Measurements from ENCODE around the gene MCAT. TPM values are rescaled to one million over a fixed set of nuclear protein-coding genes. Genes with fewer than 3 reads are reported as not detected.

The MCAT gene
- total RNA-seq, 1 experiment from 2014 or later = 23.9 TPM

Other genes starting within 250 kb of the MCAT start
- 224 and 230 TPM in 2 replicates for gene PACSIN2, start 128.2 kb downstream of the MCAT start, total RNA-seq (2022)
- gene TTLL1, start 54.0 kb downstream of the MCAT start, total RNA-seq (2022) = 2.6 and 3.3 TPM in 2 replicates
- gene BIK, start 32.6 kb downstream of the MCAT start, total RNA-seq (2022) = 37.9 and 43.1 TPM in 2 replicates
- 185 and 195 TPM in 2 replicates for gene TSPO, start 8.2 kb upstream of the MCAT start, total RNA-seq (2022)
- gene TTLL12, start 43.7 kb upstream of the MCAT start, total RNA-seq (2022) = 63.4 and 69.6 TPM in 2 replicates
- 0.47 and 0.54 TPM in 2 replicates for gene SCUBE1, start 200.0 kb upstream of the MCAT start, total RNA-seq (2022)